ENCODE measurements around the gene RBM38. TPM values are rescaled to one million over a fixed set of nuclear protein-coding genes. Genes with fewer than 3 reads are reported as not detected.
A peak's percentile ranks its signal among the peaks of the same experiment; 100 is the strongest.

RBM38 gene
- total RNA-seq, 2 experiments from 2014 or later, result 73.4 to 77.3 TPM

- Mint-ChIP-seq H3K9me3 (no peaks in the 10 kb centered on the region), H3K27me3 (no peaks in the 10 kb centered on the region), H3K4me3 (no peak overlapping the region), H3K4me1 (ENCODE audit: low read depth) (peaks cover 22% of the 10 kb centered on the region), H3K36me3 (peaks cover 1% of the 10 kb centered on the region), H3K27ac (no peak overlapping the region)
- CTCF ChIA-PET, result interaction anchor here (1.5 to 2.5 kb wide), 2 partner anchors 110 to 113 kb away, joined by 5 to 9 read pairs; no protein-coding TSS in a partner anchor
- POLR2A ChIA-PET, result no interaction called here
- intact Hi-C loops (cut with micrococcal nuclease), result loop anchor here (5.0 to 10.0 kb wide), 2 partner anchors 209 to 846 kb away; no protein-coding TSS in a partner anchor
- no peak for DNase-seq
Observed at GRCh38 chr20:57385940-57386339, 5.3 kb upstream of the RBM38 start.

DNA sequence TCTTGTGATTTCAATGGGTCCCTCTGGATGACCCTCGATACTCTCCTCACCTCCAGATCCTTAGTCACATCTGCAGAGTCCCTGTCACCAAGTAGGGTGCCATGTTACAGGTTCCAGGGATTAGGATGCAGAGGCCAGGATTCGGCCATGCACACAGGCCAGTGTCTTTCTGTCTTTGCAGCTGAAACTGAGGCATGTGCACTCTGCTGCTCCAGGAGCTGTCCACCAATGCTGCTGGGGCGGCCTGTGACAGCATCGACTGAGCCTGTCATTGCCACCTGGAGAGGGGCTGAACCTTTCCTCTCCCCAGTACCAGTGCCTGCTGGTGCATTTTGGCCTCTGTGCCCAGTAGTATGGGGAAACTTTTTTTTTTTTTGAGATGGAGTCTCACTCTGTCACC, 4.4 kb upstream of the RBM38 start:
- CTCF ChIA-PET, result no interaction called here
- intact Hi-C loops (cut with micrococcal nuclease), result loop anchor here (5.0 to 10.0 kb wide), 2 partner anchors 208 to 846 kb away; no protein-coding TSS in a partner anchor
- Mint-ChIP-seq H3K9me3 (no peaks in the 10 kb centered on the region), H3K27me3 (no peaks in the 10 kb centered on the region), H3K4me3 (no peak overlapping the region), H3K36me3 (peaks cover 2% of the 10 kb centered on the region), H3K27ac (no peak overlapping the region), H3K4me1 (ENCODE audit: low read depth) (peaks cover 22% of the 10 kb centered on the region)
- no peak for DNase-seq
- POLR2A ChIA-PET, result interaction anchor here (1.6 kb wide), 1 partner anchor 11 kb away, joined by 6 read pairs; no protein-coding TSS in a partner anchor

GRCh38 chr20:57387463-57387862, 3.7 kb upstream of the RBM38 start:
- ChIA-PET POLR2A (interaction anchor here (1.6 kb wide), 1 partner anchor 10 kb away, joined by 6 read pairs; no protein-coding TSS in a partner anchor), CTCF (no interaction called here)
- no peak overlapping the region for H3K27ac Mint-ChIP-seq
- intact Hi-C loops (cut with micrococcal nuclease), result loop anchor here (5.0 to 10.0 kb wide), 2 partner anchors 207 to 845 kb away; no protein-coding TSS in a partner anchor
- H3K36me3 Mint-ChIP-seq, result peaks cover 6% of the 10 kb centered on the region
- DNase-seq, result no peak
- no peaks in the 10 kb centered on the region for H3K9me3 Mint-ChIP-seq
- H3K4me3 Mint-ChIP-seq, result no peak overlapping the region
- H3K4me1 Mint-ChIP-seq (ENCODE audit: low read depth), result peaks cover 15% of the 10 kb centered on the region
- H3K27me3 Mint-ChIP-seq, result no peaks in the 10 kb centered on the region

GRCh38 chr20:57387945-57388371, 3.2 kb upstream of the RBM38 start:
- no peak overlapping the region for H3K27ac Mint-ChIP-seq
- ChIA-PET CTCF (interaction anchor here (0.7 to 5.8 kb wide), 4 partner anchors 7 to 108 kb away, joined by 3 to 45 read pairs (median 3); no protein-coding TSS in a partner anchor), POLR2A (interaction anchor here (1.6 kb wide), 1 partner anchor 10 kb away, joined by 6 read pairs; no protein-coding TSS in a partner anchor)
- H3K4me1 Mint-ChIP-seq (ENCODE audit: low read depth), result peaks cover 12% of the 10 kb centered on the region
- no peak for DNase-seq
- H3K27me3 Mint-ChIP-seq, result no peaks in the 10 kb centered on the region
- no peak overlapping the region for H3K4me3 Mint-ChIP-seq
- intact Hi-C loops (cut with micrococcal nuclease), result loop anchor here (5.0 to 10.0 kb wide), 2 partner anchors 207 to 844 kb away; no protein-coding TSS in a partner anchor
- H3K36me3 Mint-ChIP-seq, result peaks cover 11% of the 10 kb centered on the region
- no peaks in the 10 kb centered on the region for H3K9me3 Mint-ChIP-seq

GRCh38 chr20:57388953-57389694, 2.1 kb upstream of the RBM38 start:
- Mint-ChIP-seq H3K4me1 (ENCODE audit: low read depth) (peaks cover 23% of the 10 kb centered on the region), H3K4me3 (peak overlapping the region; percentile 79), H3K27ac (peak overlapping the region; percentile 97), H3K27me3 (no peaks in the 10 kb centered on the region), H3K9me3 (no peaks in the 10 kb centered on the region), H3K36me3 (peaks cover 23% of the 10 kb centered on the region)
- peak; percentile 73 for DNase-seq
- intact Hi-C loops (cut with micrococcal nuclease), result loop anchor here (5.0 to 10.0 kb wide), 2 partner anchors 206 to 843 kb away; no protein-coding TSS in a partner anchor
- ChIA-PET POLR2A (interaction anchor here (0.6 to 3.1 kb wide), 14 partner anchors 9 to 997 kb away, joined by 3 to 43 read pairs (median 4); partner anchors contain the start of genes AURKA, CSTF1 and RAE1), CTCF (interaction anchor here (0.6 to 5.8 kb wide), 9 partner anchors 9 to 977 kb away, joined by 3 to 45 read pairs (median 3); partner anchors contain the start of gene CASS4)

- Mint-ChIP-seq H3K36me3 (peaks cover 30% of the 10 kb centered on the region), H3K9me3 (no peaks in the 10 kb centered on the region), H3K27me3 (no peaks in the 10 kb centered on the region), H3K27ac (peak overlapping the region; percentile 97), H3K4me1 (ENCODE audit: low read depth) (peaks cover 31% of the 10 kb centered on the region), H3K4me3 (peak overlapping the region; percentile 79)
- DNase-seq, result peak; percentile 75
- POLR2A ChIA-PET, result interaction anchor here (0.5 to 3.1 kb wide), 20 partner anchors 10 to 999 kb away, joined by 3 to 43 read pairs (median 3); partner anchors contain the start of genes AURKA, CSTF1, RAE1 and VAPB
- CTCF ChIA-PET, result interaction anchor here (0.8 to 5.8 kb wide), 8 partner anchors 9 to 978 kb away, joined by 3 to 45 read pairs (median 4); partner anchors contain the start of gene CASS4
- intact Hi-C loops (cut with micrococcal nuclease), result loop anchor here (1.0 to 10.0 kb wide), 8 partner anchors 8 to 1775 kb away; partner anchors contain the start of genes CASS4, RAE1 and ZNF831
Observed at GRCh38 chr20:57389695-57390603, 1.2 kb upstream of the RBM38 start.

DNA sequence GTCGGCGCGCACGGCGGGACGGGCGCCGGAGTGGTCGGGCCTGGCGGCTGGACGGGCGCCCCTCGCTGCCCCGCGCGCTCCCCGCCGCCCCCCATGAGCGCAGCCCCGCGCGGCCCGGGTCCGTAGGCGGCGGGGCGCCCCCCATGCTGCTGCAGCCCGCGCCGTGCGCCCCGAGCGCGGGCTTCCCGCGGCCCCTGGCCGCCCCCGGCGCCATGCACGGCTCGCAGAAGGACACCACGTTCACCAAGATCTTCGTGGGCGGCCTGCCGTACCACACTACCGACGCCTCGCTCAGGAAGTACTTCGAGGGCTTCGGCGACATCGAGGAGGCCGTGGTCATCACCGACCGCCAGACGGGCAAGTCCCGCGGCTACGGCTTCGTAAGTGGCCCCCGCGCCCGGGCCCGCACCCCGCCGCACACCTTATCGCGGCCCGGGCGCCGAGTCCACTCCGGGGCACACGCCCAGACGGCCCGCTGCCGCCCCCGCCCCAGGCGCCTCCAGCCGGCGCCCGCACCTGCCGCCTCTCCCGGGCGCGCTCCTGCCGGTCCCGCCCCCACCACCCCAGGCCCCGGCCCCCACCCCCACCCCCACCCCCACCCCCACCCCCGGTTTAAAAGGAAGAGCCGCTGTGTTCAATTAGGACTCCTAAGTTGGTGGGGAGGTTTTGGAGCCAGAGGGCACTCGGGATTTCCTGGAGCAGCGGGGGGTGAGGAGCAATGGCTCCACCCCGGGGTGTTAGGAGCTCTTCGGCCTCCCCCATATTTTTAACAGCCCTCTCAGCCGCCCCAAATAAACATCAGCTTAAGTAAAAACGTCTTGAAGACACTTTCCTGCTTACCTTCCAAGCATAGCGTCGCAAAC, 474 bp downstream of the RBM38 start:
- intact Hi-C loops (cut with micrococcal nuclease), result loop anchor here (1.0 to 10.0 kb wide), 6 partner anchors 41 to 1773 kb away; partner anchors contain the start of genes CASS4, RAE1 and ZNF831
- H3K27me3 Mint-ChIP-seq, result no peaks in the 10 kb centered on the region
- H3K4me1 Mint-ChIP-seq (ENCODE audit: low read depth), result peaks cover 45% of the 10 kb centered on the region
- ChIA-PET POLR2A (interaction anchor here (0.7 to 3.1 kb wide), 9 partner anchors 8 to 1773 kb away, joined by 3 to 43 read pairs (median 6); partner anchors contain the start of genes RAE1, ZBP1 and ZNF831), CTCF (interaction anchor here (0.6 to 5.8 kb wide), 4 partner anchors 7 to 229 kb away, joined by 4 to 45 read pairs (median 11); no protein-coding TSS in a partner anchor)
- DNase-seq, result peak; percentile 51
- peaks cover 45% of the 10 kb centered on the region for H3K36me3 Mint-ChIP-seq
- H3K4me3 Mint-ChIP-seq, result peak overlapping the region; percentile 95
- H3K27ac Mint-ChIP-seq, result peak overlapping the region; percentile 97
- no peaks in the 10 kb centered on the region for H3K9me3 Mint-ChIP-seq

GRCh38 chr20:57392512-57393271, 1.5 kb downstream of the RBM38 start:
- DNase-seq, result peak; percentile 90
- peaks cover 56% of the 10 kb centered on the region for H3K4me1 Mint-ChIP-seq (ENCODE audit: low read depth)
- peak overlapping the region; percentile 95 for H3K4me3 Mint-ChIP-seq
- intact Hi-C loops (cut with micrococcal nuclease), result loop anchor here (1.0 to 10.0 kb wide), 5 partner anchors 41 to 1772 kb away; partner anchors contain the start of genes CASS4 and ZNF831
- H3K36me3 Mint-ChIP-seq, result peaks cover 55% of the 10 kb centered on the region
- POLR2A ChIA-PET, result interaction anchor here (0.7 to 1.4 kb wide), 5 partner anchors 20 to 1772 kb away, joined by 3 to 8 read pairs (median 4); partner anchors contain the start of genes ZBP1 and ZNF831
- H3K27ac Mint-ChIP-seq, result peak overlapping the region; percentile 97
- CTCF ChIA-PET, result interaction anchor here (0.6 to 5.8 kb wide), 3 partner anchors 12 to 228 kb away, joined by 4 to 45 read pairs (median 11); no protein-coding TSS in a partner anchor
- no peaks in the 10 kb centered on the region for H3K9me3 Mint-ChIP-seq
- H3K27me3 Mint-ChIP-seq, result no peaks in the 10 kb centered on the region

DNA sequence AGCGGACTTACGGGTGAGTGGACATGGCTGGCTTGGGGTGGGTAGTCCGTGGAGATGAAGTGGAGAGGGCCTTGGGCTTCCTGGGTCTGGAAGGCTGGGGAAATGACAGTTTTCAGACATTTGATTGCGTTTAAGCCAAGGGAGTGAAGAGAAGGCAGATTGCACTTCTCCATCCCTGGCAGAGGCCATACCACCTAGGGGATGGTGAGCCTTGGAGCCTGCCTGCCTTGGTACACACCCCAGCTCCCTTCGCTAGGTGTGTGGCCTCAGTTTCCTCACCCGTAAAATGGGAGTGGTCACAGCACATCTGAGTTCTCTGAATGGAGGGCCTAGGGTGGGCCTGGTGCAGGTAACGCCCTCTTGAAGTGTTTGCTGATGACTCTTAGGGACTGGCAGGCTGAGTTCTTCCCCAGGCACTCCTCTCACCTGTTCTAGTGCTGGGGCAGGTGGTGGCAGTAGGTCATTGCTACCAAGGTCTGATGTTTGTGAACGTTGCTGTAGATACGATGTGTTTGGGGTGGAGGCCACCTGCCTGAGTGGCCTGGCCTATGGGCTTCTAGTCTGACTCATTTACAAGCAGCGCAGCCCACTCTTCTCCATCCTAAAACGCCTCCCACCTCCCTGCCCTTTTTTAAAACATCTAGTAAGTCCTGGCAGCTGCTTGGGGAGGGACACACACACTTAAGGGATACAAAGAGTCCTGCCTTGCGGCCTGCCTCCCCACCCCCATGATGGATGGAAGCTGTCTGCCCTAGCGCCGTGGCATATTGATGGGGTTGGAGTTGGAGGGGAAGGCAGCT, 2.3 kb downstream of the RBM38 start:
- Mint-ChIP-seq H3K36me3 (peaks cover 61% of the 10 kb centered on the region), H3K27ac (peak overlapping the region; percentile 97), H3K4me3 (peak overlapping the region; percentile 95), H3K9me3 (no peaks in the 10 kb centered on the region), H3K4me1 (ENCODE audit: low read depth) (peaks cover 61% of the 10 kb centered on the region), H3K27me3 (no peaks in the 10 kb centered on the region)
- intact Hi-C loops (cut with micrococcal nuclease), result loop anchor here (5.0 to 10.0 kb wide), 4 partner anchors 324 to 1771 kb away; partner anchors contain the start of genes CASS4 and ZNF831
- no peak for DNase-seq
- CTCF ChIA-PET, result interaction anchor here (0.5 to 5.8 kb wide), 2 partner anchors 13 to 95 kb away, joined by 3 to 45 read pairs; no protein-coding TSS in a partner anchor
- POLR2A ChIA-PET, result no interaction called here
